HG02678 (cell line): ENCODE results near the gene PAXIP1.

Experiments
- ATAC-seq: cut with Tn5 transposase; IDR thresholded peaks from one replicate; pipeline ENCODE4 v1.9.1; 2021; ENCODE audit warnings: mild to moderate bottlenecking, moderate library complexity; ENCODE audit not compliant: unreplicated experiment

Gene PAXIP1

GRCh38 chr7:154996101-154996500 lies 6.8 kb downstream of the PAXIP1 start:
- no peak for ATAC-seq

DNA sequence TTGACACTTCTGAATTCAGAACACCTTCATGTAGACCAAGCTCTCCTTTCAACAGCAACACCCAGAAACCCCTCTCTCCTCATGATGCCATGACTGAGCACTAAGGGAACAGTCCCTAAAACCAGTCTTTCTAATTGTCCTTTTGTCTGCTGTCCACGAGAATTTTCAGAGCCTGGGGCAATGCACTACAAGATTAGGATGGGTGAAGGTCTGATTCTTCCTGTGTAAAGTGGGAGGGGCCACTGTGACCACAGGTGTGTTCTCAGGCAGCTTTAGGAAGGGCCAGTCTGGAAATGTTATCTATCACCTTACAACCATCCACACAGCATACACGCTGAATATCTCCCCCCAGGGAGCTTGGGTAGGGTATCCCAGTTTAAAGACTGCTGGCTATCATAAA lies 7.9 kb downstream of the PAXIP1 start:
- no peak for ATAC-seq

GRCh38 chr7:154990964-154991540 lies 11.9 kb downstream of the PAXIP1 start:
- no peak for ATAC-seq

DNA sequence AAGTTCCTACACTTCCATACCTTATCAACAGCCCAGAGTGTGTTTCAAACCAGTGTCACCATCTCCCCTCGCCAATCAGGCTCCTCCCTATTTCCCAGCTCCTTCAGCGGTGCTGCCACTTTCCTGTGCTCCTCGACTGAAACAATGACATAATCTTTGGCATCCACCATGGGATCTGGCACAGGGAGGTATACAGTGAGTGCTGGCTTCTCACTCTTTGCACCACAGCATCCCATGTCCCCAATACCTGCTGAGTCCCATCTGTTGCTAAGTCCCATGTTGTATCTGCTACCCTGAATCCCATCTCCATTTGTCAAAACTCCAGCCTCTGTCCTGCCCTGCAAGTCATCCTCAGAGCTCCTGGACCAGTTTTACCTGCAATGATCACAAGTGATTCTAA lies 15.4 kb downstream of the PAXIP1 start:
- no peak for ATAC-seq

DNA sequence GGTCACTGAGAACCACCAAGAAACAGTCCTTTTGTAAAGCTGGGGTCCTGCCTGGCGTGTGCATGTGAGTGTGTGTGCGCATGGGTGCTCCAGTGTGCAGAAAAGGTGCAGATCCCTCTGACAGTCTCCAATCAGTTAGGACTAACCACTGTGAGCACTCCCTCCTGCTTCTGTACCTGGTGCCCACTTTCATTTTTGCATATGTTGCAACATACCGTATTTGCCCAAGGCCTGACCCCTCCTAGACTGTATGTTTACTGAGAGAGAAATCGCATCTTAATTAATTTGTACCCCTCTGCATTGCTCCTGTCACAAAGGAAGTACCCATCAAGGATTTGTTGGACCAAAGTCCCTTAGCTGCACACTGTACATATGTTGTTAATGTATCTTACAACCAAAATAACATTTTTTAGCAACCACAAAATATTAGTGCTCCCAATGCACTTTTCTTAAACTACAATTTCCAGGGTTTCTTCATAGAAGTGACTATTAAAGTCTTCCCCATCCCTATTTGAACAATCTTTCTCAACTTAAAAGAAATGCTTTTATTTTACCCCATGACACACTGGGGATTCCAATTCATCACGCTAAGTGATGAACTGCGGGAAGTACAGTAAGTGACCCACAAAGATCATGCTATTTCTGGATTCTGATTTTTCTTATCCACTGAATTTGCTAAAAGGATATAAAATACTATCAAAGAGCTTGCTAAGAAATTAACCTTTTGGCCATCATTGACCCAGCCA lies 16.6 kb downstream of the PAXIP1 start:
- ATAC-seq, result no peak

DNA sequence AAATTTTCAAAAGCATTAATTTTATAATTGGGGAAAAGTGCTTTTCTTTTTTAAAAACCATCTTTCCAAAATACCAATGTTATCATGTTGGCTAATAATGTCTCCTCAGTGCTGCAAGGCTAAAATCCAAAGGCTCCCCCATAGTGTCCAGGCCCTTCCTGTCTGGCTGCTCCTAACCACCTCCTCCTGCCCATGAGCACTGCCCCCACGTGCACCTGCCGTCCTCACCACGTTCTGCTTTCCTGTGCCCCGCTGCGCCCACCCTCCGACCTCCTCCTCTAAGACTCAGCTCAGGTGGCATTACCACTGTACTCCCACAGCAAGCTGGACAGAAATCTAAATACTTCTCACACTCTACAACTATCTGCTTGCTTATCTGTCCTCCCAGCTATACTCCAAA lies 17.7 kb downstream of the PAXIP1 start:
- ATAC-seq, result no peak

GRCh38 chr7:154984601-154985188 lies 18.2 kb downstream of the PAXIP1 start:
- ATAC-seq, result no peak

GRCh38 chr7:154978017-154978416 lies 24.9 kb downstream of the PAXIP1 start:
- no peak for ATAC-seq

DNA sequence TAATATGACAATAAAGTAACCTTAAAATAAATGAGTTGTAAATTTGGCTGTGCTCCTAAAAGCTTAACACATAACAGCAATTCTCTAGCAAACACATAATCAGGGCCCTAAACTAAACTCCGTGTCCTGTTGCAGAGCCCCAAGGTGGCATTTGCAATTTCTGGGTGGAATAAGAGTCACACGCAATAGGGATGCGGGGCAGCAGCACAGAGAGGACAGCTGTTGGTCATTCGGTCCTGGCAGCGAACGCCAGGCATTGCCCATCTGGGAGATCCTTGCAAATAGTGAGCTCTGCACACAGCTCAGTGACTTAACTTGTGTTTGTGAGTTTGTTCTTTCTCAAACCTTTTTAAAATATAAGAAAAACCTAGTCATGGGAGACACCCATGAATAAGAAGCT lies 25.7 kb downstream of the PAXIP1 start:
- ATAC-seq, result no peak

DNA sequence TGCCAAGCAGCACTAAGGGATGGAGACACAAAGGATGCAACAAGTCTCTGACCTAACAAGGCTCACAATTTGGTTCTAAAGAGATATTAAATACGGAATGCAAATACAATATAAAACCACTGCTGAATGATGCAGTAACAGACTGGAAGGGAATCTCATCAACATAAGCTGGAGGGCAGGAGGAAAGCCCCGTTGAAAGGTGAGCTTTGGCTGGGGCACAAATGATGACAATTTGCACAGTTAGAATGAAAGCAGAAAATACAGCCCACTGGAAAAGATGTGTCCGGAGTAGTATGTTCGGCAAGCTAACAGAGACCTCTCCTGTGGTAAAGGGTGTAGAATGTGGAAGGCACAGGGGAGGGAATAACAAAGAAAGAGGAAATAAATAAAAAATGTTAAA lies 26.1 kb downstream of the PAXIP1 start:
- no peak for ATAC-seq

DNA sequence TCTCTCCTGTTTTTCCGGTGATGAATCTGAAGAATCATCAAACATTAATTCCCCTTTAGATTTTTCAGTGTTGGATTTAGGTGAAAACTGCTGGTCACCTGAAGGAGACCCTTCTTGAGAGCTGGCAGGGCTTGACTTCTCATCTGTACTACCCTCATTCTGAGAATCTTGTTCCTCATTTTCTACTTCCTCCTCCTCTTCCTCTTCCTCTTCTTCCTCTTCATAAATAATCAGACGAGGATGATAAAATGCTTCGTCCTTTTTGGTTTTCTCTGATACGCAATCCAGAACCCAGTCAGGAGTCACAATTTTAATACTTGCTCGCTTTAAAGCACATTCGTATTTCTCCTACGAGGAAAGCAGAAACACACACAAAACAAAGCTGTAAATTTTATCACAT lies 26.9 kb downstream of the PAXIP1 start:
- no peak for ATAC-seq

DNA sequence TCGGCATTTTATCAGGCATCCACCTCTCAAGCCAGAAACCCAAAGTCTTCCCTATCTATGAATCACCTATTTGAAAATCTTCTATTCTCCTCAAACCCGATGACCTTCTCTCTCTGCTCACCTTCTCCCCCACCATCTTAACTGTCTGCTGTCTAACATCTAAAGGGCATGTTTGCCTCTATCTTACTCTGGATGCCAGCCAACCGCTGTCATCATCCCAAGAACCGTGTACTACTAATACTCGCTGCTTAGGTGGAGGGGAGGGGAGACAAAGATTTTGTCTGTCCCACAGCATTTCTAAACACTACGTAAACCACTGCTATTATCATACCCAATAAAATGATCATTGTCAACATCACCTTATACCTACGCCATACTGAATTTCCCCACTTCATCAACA lies 29.5 kb downstream of the PAXIP1 start:
- ATAC-seq, result no peak

DNA sequence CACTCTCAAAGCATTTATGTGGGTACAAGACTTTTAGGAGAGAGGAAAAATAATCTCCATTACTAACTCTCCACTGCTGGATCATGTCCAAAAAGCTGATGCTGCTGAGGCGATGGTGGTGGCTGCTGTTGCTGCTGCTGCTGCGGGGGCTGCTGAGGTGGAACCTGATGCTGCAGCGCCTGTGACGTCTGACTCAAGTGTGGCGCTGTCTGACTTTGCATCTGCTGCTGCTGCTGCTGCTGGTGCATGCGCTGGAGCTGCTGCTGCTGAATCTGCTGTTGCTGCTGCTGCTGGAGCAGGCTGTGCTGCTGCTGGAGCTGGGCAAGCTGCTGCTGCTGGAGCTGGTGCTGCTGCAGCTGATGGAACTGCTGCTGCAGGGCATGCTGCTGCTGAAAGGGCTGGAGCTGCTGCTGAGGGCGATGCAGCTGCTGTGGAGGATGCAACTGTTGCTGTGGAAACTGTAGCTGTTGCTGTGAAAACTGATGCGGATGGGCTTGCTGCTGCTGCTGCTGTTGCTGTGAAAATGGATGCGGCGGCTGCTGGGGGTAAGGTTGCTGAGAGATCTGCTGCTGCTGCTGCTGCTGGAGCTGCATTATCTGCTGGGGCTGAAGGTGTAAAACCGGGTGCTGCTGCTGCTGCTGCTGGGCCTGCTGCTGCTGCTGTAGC lies 34.5 kb downstream of the PAXIP1 start:
- no peak for ATAC-seq

DNA sequence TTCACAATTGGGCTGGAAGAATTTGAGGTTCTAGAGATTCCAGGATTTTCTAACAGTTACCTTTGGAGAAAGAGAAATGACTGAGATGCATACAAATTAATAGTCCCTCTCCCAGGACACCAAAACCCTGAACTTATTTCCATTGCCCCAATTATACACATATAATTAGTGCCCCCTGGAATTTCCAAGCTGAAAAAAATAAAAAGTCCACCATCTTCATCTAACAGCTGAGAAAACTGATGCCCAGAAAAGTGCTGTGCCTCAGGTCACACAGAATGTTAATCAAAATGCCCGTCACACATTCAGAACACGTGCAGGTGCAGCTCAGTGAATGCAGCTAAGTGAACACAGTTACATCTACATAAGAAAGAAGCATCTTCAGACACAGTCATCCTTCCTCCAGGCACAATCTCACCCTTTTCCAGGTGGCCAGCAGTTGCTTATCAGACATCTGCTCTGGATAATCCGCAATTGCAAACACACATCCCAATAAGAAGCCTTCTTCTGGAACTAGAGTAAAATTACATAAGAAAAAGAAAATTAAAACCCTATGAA lies 35.4 kb downstream of the PAXIP1 start:
- ATAC-seq, result no peak

GRCh38 chr7:154965014-154965413 lies 37.9 kb downstream of the PAXIP1 start:
- no peak for ATAC-seq

DNA sequence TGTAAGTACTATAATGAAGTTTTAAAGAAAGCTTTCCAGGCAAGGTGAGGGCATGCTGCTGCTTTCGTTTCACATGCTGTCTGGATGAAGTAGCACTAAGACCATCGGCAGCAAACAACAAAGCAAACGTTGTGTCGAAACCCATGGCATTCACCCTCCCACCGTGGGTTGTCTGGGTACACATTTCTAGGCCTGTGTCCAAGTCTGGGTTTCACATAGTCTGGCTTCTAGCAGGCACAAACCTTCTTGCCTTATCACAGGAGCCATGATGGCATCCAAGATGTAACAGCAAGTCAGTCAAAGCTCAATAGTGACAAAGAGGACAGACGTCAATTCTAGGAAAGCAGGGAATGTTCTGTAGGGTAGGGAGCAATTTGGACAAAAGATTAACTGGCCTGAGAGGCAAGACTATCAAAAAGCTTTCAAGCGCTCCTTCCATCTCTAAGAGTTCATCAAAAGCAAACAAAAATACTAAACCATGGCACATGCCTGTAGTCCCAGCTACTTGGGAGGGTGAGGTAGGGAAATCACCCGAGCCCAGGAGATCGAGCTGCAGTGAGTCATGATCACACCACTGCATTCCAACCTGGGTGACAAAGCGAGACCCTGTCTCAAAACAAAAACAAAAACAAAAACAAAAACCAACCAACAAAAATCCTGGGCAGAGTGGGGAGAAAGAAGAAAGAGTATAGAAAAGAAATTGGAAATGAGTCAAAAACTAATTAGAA lies 42.7 kb downstream of the PAXIP1 start:
- no peak for ATAC-seq

DNA sequence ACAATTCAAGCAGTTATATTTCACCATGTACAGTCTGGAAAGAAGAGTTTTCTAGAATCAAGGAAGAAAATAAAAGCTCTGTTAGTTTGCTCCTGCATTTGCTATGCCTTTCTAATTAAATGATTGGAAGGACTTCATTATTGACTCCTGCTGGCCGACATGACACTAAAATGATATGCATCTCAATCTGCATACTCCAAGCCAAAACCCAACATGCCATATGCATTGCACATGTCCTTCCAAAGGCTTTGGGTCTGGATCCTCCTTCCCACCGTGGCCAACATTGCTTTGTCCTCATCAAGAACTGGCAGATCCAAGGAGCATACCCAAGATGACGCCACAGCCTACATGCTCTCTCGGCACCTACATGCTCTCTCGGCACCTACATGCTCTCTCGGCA lies 46.5 kb downstream of the PAXIP1 start:
- no peak for ATAC-seq

DNA sequence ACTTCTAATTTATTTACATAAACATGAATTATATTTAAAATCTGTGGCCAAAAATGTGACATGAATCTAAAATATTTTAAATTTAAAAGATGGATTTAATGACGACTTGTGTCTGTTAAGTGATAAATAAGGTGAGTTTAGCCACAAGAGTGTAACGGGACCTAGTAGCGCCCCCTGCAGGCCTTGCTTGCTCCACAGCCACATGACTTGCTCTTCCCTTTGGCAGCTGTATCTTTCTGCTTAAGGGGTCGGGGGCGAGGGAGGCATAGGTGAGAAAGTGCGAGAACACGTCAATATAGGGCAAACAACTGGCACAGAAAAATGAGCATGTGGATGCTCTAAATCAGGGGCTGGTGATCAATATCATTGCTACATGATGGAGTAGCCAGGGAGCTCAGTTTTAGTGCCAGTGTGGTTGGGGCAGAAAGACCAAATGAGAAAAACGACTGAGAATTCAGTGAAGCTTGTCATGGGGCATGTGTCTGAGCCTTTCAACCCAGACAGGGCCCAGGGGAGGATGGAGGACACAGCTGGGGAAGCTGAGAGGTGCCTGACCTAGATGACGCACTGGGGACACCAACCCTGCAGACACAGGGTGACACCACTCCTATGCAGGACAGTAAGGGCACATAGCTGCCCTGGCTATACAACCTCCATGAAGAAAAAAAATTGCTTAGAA lies 49.8 kb downstream of the PAXIP1 start:
- ATAC-seq, result no peak

DNA sequence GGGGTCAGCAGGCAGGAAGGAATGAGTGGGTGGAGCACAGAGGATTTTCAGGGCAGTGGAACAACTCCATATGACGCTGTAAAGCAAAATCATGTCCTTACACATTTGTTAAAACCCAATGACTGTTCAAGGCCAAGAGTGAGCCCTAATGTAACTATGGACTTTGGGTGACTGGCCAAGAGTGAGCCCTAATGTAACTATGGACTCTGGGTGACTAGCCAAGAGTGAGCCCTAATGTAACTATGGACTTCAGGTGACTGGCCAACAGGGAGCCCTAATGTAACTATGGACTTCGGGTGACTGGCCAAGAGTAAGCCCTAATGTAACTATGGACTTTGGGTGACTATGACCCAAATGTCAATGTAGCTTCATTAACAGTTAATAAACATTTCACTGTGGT lies 52.0 kb downstream of the PAXIP1 start:
- ATAC-seq, result no peak

- no peak for ATAC-seq
Measured at GRCh38 chr7:154947604-154948003, 55.3 kb downstream of the PAXIP1 start.
